IMR-90 (cell line): ENCODE results near the gene CHRM5. TPM values are rescaled to one million over a fixed set of nuclear protein-coding genes. Genes with fewer than 3 reads are reported as not detected.

ENCODE experiments used
- ATAC-seq: fragments of 200-7000 bp; cut with Tn5 transposase; 2 replicates; pipeline ENCODE4 v1.9.1; 2020; ENCODE audit warnings: low read depth, mild to moderate bottlenecking, moderate library complexity
- BruUV-seq: library from RNA; stranded (reverse); fragments of 400-500 nt; replicated peaks from 2 replicates; lab custom pipeline; 2021; lab: Mats Ljungman, UMichigan
- CTCF ChIA-PET: fragments of 300-600 bp; formaldehyde crosslinking; extraction: SDS; loops from one replicate; lab custom pipeline; 2021; ENCODE audit warnings: antibody characterized with exemption; lab: Yijun Ruan, JAX
- POLR2A ChIA-PET: fragments of 300-600 bp; sonication (Branson Sonifier 250); formaldehyde crosslinking; loops from one replicate; lab custom pipeline; 2022; ENCODE audit warnings: antibody characterized with exemption; ENCODE audit not compliant: unreplicated experiment; lab: Charles Lee
- DNase-seq: peaks from one replicate; pipeline ENCODE4 v3.0.0; 2013
- H2AFZ ChIP-seq: replicated peaks from 2 replicates; pipeline ENCODE3; 2013; ENCODE audit warnings: low read length, mild to moderate bottlenecking; ENCODE audit not compliant: poor library complexity
- H2AK5ac ChIP-seq: 2 replicates; pipeline ENCODE4 v1.6.1; 2013; ENCODE audit warnings: low read depth, low read length, inconsistent platforms
- H2AK9ac ChIP-seq: replicated peaks from 2 replicates; pipeline ENCODE3; 2013; ENCODE audit warnings: mild to moderate bottlenecking, low read depth, low read length, moderate library complexity; ENCODE audit not compliant: poor library complexity
- H2BK120ac ChIP-seq: 2 replicates; pipeline ENCODE4 v1.6.1; 2013; ENCODE audit warnings: low read depth, low read length, inconsistent platforms
- H2BK15ac ChIP-seq: 3 replicates; pipeline ENCODE4 v1.6.1; 2013; ENCODE audit warnings: low read depth, low read length, inconsistent platforms
- H2BK20ac ChIP-seq: 2 replicates; pipeline ENCODE4 v1.6.1; 2013; ENCODE audit warnings: low read depth, mild to moderate bottlenecking, inconsistent platforms, low read length, moderate library complexity
- H2BK5ac ChIP-seq: 2 replicates; pipeline ENCODE4 v1.6.1; 2013; ENCODE audit warnings: mild to moderate bottlenecking, low read depth, low read length, inconsistent platforms; ENCODE audit not compliant: poor library complexity, severe bottlenecking
- H3K14ac ChIP-seq: replicated peaks from 2 replicates; pipeline ENCODE4 v1.6.1; 2013; ENCODE audit warnings: low read depth, low read length, inconsistent platforms
- H3K18ac ChIP-seq: 2 replicates; pipeline ENCODE4 v1.6.1; 2013; ENCODE audit warnings: low read depth, low read length, control low read depth
- H3K23ac ChIP-seq: 2 replicates; pipeline ENCODE4 v1.6.1; 2013; ENCODE audit warnings: low read depth, low read length, inconsistent platforms
- H3K27ac ChIP-seq: 2 replicates; pipeline ENCODE4 v1.5.1; 2013; ENCODE audit warnings: mild to moderate bottlenecking, control low read depth, low read length; ENCODE audit not compliant: insufficient read depth
- H3K27me3 ChIP-seq: 2 replicates; pipeline ENCODE4 v1.6.1; 2013; ENCODE audit warnings: low read length; ENCODE audit not compliant: control insufficient read depth, insufficient read depth
- H3K36me3 ChIP-seq: 2 replicates; pipeline ENCODE4 v1.6.1; 2013; ENCODE audit warnings: low read length, mixed read lengths; ENCODE audit not compliant: control insufficient read depth, insufficient read depth
- H3K4ac ChIP-seq: 2 replicates; pipeline ENCODE4 v1.6.1; 2013; ENCODE audit warnings: low read depth, low read length, inconsistent platforms
- H3K4me1 ChIP-seq: 2 replicates; pipeline ENCODE4 v1.6.1; 2013; ENCODE audit warnings: low read length, mixed read lengths; ENCODE audit not compliant: control insufficient read depth, insufficient read depth
- H3K4me2 ChIP-seq: 2 replicates; pipeline ENCODE4 v1.6.1; 2013; ENCODE audit warnings: low read depth, mild to moderate bottlenecking, control low read depth, low read length, moderate library complexity
- H3K4me3 ChIP-seq: 2 replicates; pipeline ENCODE4 v1.5.1; 2013; ENCODE audit warnings: low read depth, mild to moderate bottlenecking, control low read depth, low read length, moderate library complexity; ENCODE audit not compliant: insufficient read depth
- H3K56ac ChIP-seq: 2 replicates; pipeline ENCODE4 v1.6.1; 2013; ENCODE audit warnings: low read length, inconsistent platforms; ENCODE audit not compliant: insufficient read depth; ENCODE audit errors: extremely low read depth
- H3K79me1 ChIP-seq, 2 experiments: 2 replicates each; pipeline ENCODE4 v1.6.1; 2013; ENCODE audit warnings: low read length in 2 of 2, inconsistent platforms in 1 of 2, low read depth in 1 of 2
- H3K9ac ChIP-seq: 2 replicates; pipeline ENCODE4 v1.6.1; 2013; ENCODE audit warnings: low read depth, low read length, control low read depth
- H3K9me1 ChIP-seq: 2 replicates; pipeline ENCODE4 v1.6.1; 2013; ENCODE audit warnings: low read length, inconsistent platforms; ENCODE audit not compliant: insufficient read depth
- H3K9me3 ChIP-seq: 2 replicates; pipeline ENCODE4 v1.6.1; 2013; ENCODE audit warnings: low read length; ENCODE audit not compliant: control insufficient read depth, insufficient read depth
- H4K20me1 ChIP-seq: 2 replicates; pipeline ENCODE4 v1.6.1; 2013; ENCODE audit warnings: low read length, inconsistent platforms; ENCODE audit not compliant: insufficient read depth
- H4K5ac ChIP-seq: 2 replicates; pipeline ENCODE4 v1.6.1; 2013; ENCODE audit warnings: mild to moderate bottlenecking, low read depth, low read length, control low read depth
- H4K8ac ChIP-seq, 2 experiments: 2 replicates each; pipeline ENCODE4 v1.6.1; 2013; ENCODE audit warnings: low read depth in 2 of 2, low read length in 2 of 2, control low read depth in 1 of 2, inconsistent platforms in 1 of 2
- H4K91ac ChIP-seq: 2 replicates; pipeline ENCODE4 v1.6.1; 2013; ENCODE audit warnings: low read depth, low read length, inconsistent platforms; ENCODE audit not compliant: insufficient read depth
- BHLHE40 ChIP-seq: fragments of 150-350 bp; IDR thresholded peaks from 2 replicates; pipeline ENCODE4 v1.6.1; 2016; ENCODE audit warnings: mild to moderate bottlenecking, low read depth, low read length
- CEBPB ChIP-seq: IDR thresholded peaks from 2 replicates; pipeline ENCODE4 v1.6.1; 2012; ENCODE audit warnings: low read depth, low read length, improper control_type of control experiment
- FOS ChIP-seq: fragments of 150-350 bp; IDR thresholded peaks from 2 replicates; pipeline ENCODE4 v1.6.1; 2016; ENCODE audit warnings: low read depth, low read length
- MAFK ChIP-seq: IDR thresholded peaks from 2 replicates; pipeline ENCODE4 v1.6.1; 2012; ENCODE audit warnings: low read depth, low read length, improper control_type of control experiment
- MAZ ChIP-seq: IDR thresholded peaks from 2 replicates; pipeline ENCODE4 v1.6.1; 2012; ENCODE audit warnings: low read depth, mild to moderate bottlenecking, low read length, improper control_type of control experiment, moderate library complexity, borderline replicate concordance
- MXI1 ChIP-seq: IDR thresholded peaks from 2 replicates; pipeline ENCODE4 v1.6.1; 2012; ENCODE audit warnings: low read depth, mild to moderate bottlenecking, low read length, moderate library complexity, borderline replicate concordance
- NFE2L2 ChIP-seq: fragments of 150-350 bp; IDR thresholded peaks from 2 replicates; pipeline ENCODE4 v1.6.1; 2016; ENCODE audit warnings: low read depth, mild to moderate bottlenecking, low read length
- SMC3 ChIP-seq: fragments of 150-350 bp; IDR thresholded peaks from 2 replicates; pipeline ENCODE4 v1.6.1; 2016; ENCODE audit warnings: low read depth, mild to moderate bottlenecking, antibody characterized with exemption, low read length, moderate library complexity
- WGBS, 2 experiments: methylation state at CpG; one replicate each; pipeline versions ENCODE4 v1.1.5 to v1.1.7; 2013; ENCODE audit warnings: missing lambda C conversion rate in 2 of 2; ENCODE audit not compliant: insufficient read length in 1 of 2; ENCODE audit errors: extremely low coverage in 2 of 2; 5-methylcytosine and 5-hydroxymethylcytosine counted together
- dilution Hi-C: fragments of 300-500 bp; cut with HindIII; formaldehyde crosslinking; loops from one replicate; pipeline ENCODE4 v1.14.3; 2018; ENCODE audit warnings: low sequenced_read_pairs; ENCODE audit not compliant: unreplicated experiment
- in situ Hi-C: fragments of 300-500 bp; cut with MboI; formaldehyde crosslinking; loops from 3 replicates; pipeline ENCODE4 v1.14.3; 2019; ENCODE audit warnings: low sequenced_read_pairs, inconsistent platforms, mixed read lengths
- intact Hi-C: fragments of 100-400 bp; cut with micrococcal nuclease; formaldehyde crosslinking; loops from 2 replicates; pipeline ENCODE4 v1.10.0; 2022
- polyA plus RNA-seq, 3 experiments: library from polyadenylated mRNA; depleted of rRNA; stranded (reverse); fragments of >200 nt; gene quantifications; 2 replicates each; pipeline ENCODE4 v1.2.3, GENCODE V29; 2012; ENCODE audit warnings: low replicate concordance in 1 of 3
- total RNA-seq: library from RNA; depleted of rRNA; stranded (reverse); fragments of >200 nt; gene quantifications from 2 replicates; pipeline ENCODE4 v1.2.3, GENCODE V29; 2012
- TF ChIP-seq, protein P1 (sequence below): fragments of 150-350 bp; IDR thresholded peaks from 2 replicates; pipeline ENCODE4 v1.6.1; 2016; ENCODE audit warnings: low read depth, mild to moderate bottlenecking, low read length, moderate library complexity, borderline replicate concordance
- TF ChIP-seq, protein P2 (sequence below): conservative IDR thresholded peaks from 2 replicates; pipeline ENCODE4 v1.5.1; 2012; ENCODE audit warnings: mild to moderate bottlenecking, low read depth, low read length, improper control_type of control experiment

CHRM5 gene
- total and polyA plus RNA-seq, 2 of the 4 experiments (the other 2 are of a cell fraction), result under 0.01 to 0.03 TPM

GRCh38 chr15:34009656-34010055 is 41.4 kb downstream of the CHRM5 start:
- DNase-seq (no peak), ATAC-seq (no peak)
- TF ChIP-seq FOS (no peak), MXI1 (no peak), MAZ (no peak), BHLHE40 (no peak), SMC3 (no peak), CEBPB (no peak), MAFK (no peak), NFE2L2 (no peak)
- TF ChIP-seq, protein P1, sequence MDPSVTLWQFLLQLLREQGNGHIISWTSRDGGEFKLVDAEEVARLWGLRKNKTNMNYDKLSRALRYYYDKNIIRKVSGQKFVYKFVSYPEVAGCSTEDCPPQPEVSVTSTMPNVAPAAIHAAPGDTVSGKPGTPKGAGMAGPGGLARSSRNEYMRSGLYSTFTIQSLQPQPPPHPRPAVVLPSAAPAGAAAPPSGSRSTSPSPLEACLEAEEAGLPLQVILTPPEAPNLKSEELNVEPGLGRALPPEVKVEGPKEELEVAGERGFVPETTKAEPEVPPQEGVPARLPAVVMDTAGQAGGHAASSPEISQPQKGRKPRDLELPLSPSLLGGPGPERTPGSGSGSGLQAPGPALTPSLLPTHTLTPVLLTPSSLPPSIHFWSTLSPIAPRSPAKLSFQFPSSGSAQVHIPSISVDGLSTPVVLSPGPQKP, result no peak
- TF ChIP-seq, protein P2, sequence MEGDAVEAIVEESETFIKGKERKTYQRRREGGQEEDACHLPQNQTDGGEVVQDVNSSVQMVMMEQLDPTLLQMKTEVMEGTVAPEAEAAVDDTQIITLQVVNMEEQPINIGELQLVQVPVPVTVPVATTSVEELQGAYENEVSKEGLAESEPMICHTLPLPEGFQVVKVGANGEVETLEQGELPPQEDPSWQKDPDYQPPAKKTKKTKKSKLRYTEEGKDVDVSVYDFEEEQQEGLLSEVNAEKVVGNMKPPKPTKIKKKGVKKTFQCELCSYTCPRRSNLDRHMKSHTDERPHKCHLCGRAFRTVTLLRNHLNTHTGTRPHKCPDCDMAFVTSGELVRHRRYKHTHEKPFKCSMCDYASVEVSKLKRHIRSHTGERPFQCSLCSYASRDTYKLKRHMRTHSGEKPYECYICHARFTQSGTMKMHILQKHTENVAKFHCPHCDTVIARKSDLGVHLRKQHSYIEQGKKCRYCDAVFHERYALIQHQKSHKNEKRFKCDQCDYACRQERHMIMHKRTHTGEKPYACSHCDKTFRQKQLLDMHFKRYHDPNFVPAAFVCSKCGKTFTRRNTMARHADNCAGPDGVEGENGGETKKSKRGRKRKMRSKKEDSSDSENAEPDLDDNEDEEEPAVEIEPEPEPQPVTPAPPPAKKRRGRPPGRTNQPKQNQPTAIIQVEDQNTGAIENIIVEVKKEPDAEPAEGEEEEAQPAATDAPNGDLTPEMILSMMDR, result no peak
- no TSS peak for BruUV-seq
- H2AK9ac ChIP-seq, result no peak overlapping the region
- H4K91ac ChIP-seq, result no peak overlapping the region
- H2AK5ac ChIP-seq, result no peak overlapping the region
- H3K9me3 ChIP-seq, result no peaks in the 10 kb centered on the region
- no peak overlapping the region for H4K5ac ChIP-seq
- no peak overlapping the region for H3K14ac ChIP-seq
- H2BK20ac ChIP-seq, result no peak overlapping the region
- H3K4me1 ChIP-seq, result no peaks in the 10 kb centered on the region
- no peak overlapping the region for H2AFZ ChIP-seq
- H4K20me1 ChIP-seq, result no peaks in the 10 kb centered on the region
- H3K36me3 ChIP-seq, result no peaks in the 10 kb centered on the region
- in situ Hi-C loops (no loop called here), intact Hi-C loops (no loop called here), dilution Hi-C loops (no loop called here)
- H2BK120ac ChIP-seq, result no peak overlapping the region
- WGBS, 2 experiments, result no CpG with 5 or more reads among the region's 1 CpG
- no peak overlapping the region for H2BK5ac ChIP-seq
- H3K9ac ChIP-seq, result no peak overlapping the region
- H3K56ac ChIP-seq, result no peak overlapping the region
- no peak overlapping the region for H3K23ac ChIP-seq
- H3K4me3 ChIP-seq, result no peak overlapping the region
- H3K4me2 ChIP-seq, result no peak overlapping the region
- H3K27me3 ChIP-seq, result no peaks in the 10 kb centered on the region
- POLR2A ChIA-PET, result no interaction called here
- H4K8ac ChIP-seq, result no peak overlapping the region
- CTCF ChIA-PET, result no interaction called here
- H3K79me1 ChIP-seq, result peaks cover 8 to 20% of the 10 kb centered on the region in 2 experiments
- H3K18ac ChIP-seq, result no peak overlapping the region
- no peak overlapping the region for H3K4ac ChIP-seq
- H3K9me1 ChIP-seq, result no peaks in the 10 kb centered on the region
- H2BK15ac ChIP-seq, result no peak overlapping the region
- no peak overlapping the region for H3K27ac ChIP-seq
